GM18870 (cell line): ENCODE data around the gene UBE2I.
"Not testable (repeated sequence)": the region's sequence is repeated elsewhere in the genome, so short reads cannot be mapped to it uniquely, and the experiment has no call there.

Experiments used
- ATAC-seq: cut with Tn5 transposase; IDR thresholded peaks from one replicate; pipeline ENCODE4 v1.9.1; 2021; ENCODE audit warnings: moderate library complexity; ENCODE audit not compliant: unreplicated experiment

The UBE2I gene

GRCh38 chr16:1308977-1309885 lies at the start of gene UBE2I:
Gene UBE2I, plus strand, starts transcription at chr16:1309636. Its CDS starts 4,395 bp downstream, at chr16:1314031.
- peak; percentile 70 for ATAC-seq

GRCh38 chr16:1259760-1260068 lies 49.7 kb upstream of the UBE2I start:
- ATAC-seq: no peak

- ATAC-seq: no peak
Observed at GRCh38 chr16:1260101-1260680, 49.2 kb upstream of the UBE2I start.

- no peak for ATAC-seq
Observed at GRCh38 chr16:1261131-1261892, 48.1 kb upstream of the UBE2I start.

- no peak for ATAC-seq
Observed at GRCh38 chr16:1262210-1262845, 47.1 kb upstream of the UBE2I start.

GRCh38 chr16:1262846-1263221 lies 46.6 kb upstream of the UBE2I start:
- no peak for ATAC-seq

- no peak for ATAC-seq
Observed at GRCh38 chr16:1263591-1264344, 45.7 kb upstream of the UBE2I start.

GRCh38 chr16:1264345-1265089 lies 44.9 kb upstream of the UBE2I start:
- no peak for ATAC-seq

- no peak for ATAC-seq
Observed at GRCh38 chr16:1265090-1265630, 44.3 kb upstream of the UBE2I start.

- no peak for ATAC-seq
Observed at GRCh38 chr16:1265826-1266225, 43.6 kb upstream of the UBE2I start.

- not testable (repeated sequence) for ATAC-seq
Observed at GRCh38 chr16:1269418-1269817, 40.0 kb upstream of the UBE2I start.

- no peak for ATAC-seq
Observed at GRCh38 chr16:1271380-1271723, 38.1 kb upstream of the UBE2I start.

GRCh38 chr16:1271724-1272413 lies 37.6 kb upstream of the UBE2I start:
- not testable (repeated sequence) for ATAC-seq

- no peak for ATAC-seq
Observed at GRCh38 chr16:1272453-1273198, 36.8 kb upstream of the UBE2I start.

- no peak for ATAC-seq
Observed at GRCh38 chr16:1273816-1274215, 35.6 kb upstream of the UBE2I start.

- ATAC-seq: no peak
Observed at GRCh38 chr16:1274767-1275166, 34.7 kb upstream of the UBE2I start.

GRCh38 chr16:1275791-1276579 lies 33.5 kb upstream of the UBE2I start:
- ATAC-seq: no peak

- ATAC-seq: no peak
Observed at GRCh38 chr16:1276580-1276878, 32.9 kb upstream of the UBE2I start.
